Measurements from ENCODE around the gene KLRG1. TPM values are rescaled to one million over a fixed set of nuclear protein-coding genes. Genes with fewer than 3 reads are reported as not detected.

KLRG1 gene
- total and polyA plus RNA-seq, 9 of the 15 experiments (the other 6 are each of a cell fraction or from before 2014, with no cell fraction given) = 1.4 to 7.2 (median 2.1) TPM

GRCh38 chr12:9040484-9041186, 51.3 kb downstream of the KLRG1 start:
- intact Hi-C loops (cut with micrococcal nuclease) = loop anchor here (10.0 kb wide), 3 partner anchors 146 to 256 kb away; partner anchors contain the start of gene A2ML1
- 0% methylated on average over 5 of the region's 5 CpGs for WGBS (ENCODE audit: insufficient coverage, low coverage, missing lambda C conversion rate)
- H3K27ac ChIP-seq (ENCODE audit: extremely low read depth, low read depth, low read length) = no peak overlapping the region
- CTCF ChIA-PET (ENCODE audit: low intra/inter-chr PET ratio) = interaction anchor here (1.8 to 2.4 kb wide), 3 partner anchors 9 to 496 kb away, joined by 7 to 14 read pairs (median 9); no protein-coding TSS in a partner anchor
- no peak overlapping the region for H3K9ac ChIP-seq (ENCODE audit: insufficient read depth in 1 of 2, low read depth in 2 of 2, low read length in 2 of 2)
- in situ Hi-C loops (cut with MboI) = loop anchor here (5.0 kb wide), 1 partner anchor 358 kb away; no protein-coding TSS in a partner anchor
- H4K20me1 ChIP-seq (replicated peaks; ENCODE audit: control insufficient read depth, insufficient read depth, low read length) = no peaks in the 10 kb centered on the region
- H3K79me2 ChIP-seq (ENCODE audit: control insufficient read depth, insufficient read depth, low read length) = no peaks in the 10 kb centered on the region
- ATAC-seq (no peak), DNase-seq (ENCODE audit: extremely low read depth in 1 of 4, low spot score in 3 of 4) (no peak), FAIRE-seq (no peak)
- H3K9me1 ChIP-seq (ENCODE audit: control insufficient read depth, insufficient read depth, low read length) = no peaks in the 10 kb centered on the region
- BruUV-seq (replicated peaks) = no TSS peak
- POLR2A ChIA-PET = no interaction called here
- no peak overlapping the region for H3K4me3 ChIP-seq
- no peaks in the 10 kb centered on the region for H3K36me3 ChIP-seq (ENCODE audit: control insufficient read depth, insufficient read depth, low read length)
- H2AFZ ChIP-seq (ENCODE audit: low read depth, low read length) = no peak overlapping the region
- H3K9me3 ChIP-seq (replicated peaks; ENCODE audit: control insufficient read depth, insufficient read depth, low read depth, low read length) = no peaks in the 10 kb centered on the region
- no peak overlapping the region for H3K4me2 ChIP-seq (ENCODE audit: insufficient read depth, low read length)
- H3K4me1 ChIP-seq (replicated peaks in 1 of 2; ENCODE audit: control insufficient read depth in 2 of 2, insufficient read depth in 2 of 2, low read length in 2 of 2) = no peaks in the 10 kb centered on the region
- no peaks in the 10 kb centered on the region for H3K27me3 ChIP-seq (ENCODE audit: control insufficient read depth in 2 of 2, insufficient read depth in 2 of 2, low read length in 2 of 2)
- TF ChIP-seq ZNF449 (CRISPR knock-in tag; IDR thresholded peaks at IDR 0.05) (no peak), RFX7 (CRISPR knock-in tag; IDR thresholded peaks at IDR 0.05) (no peak), POLR3G (IDR thresholded peaks at IDR 0.05; ENCODE audit: extremely low read depth, insufficient read length, insufficient replicate concordance) (no peak), ARID4B (CRISPR knock-in tag; IDR thresholded peaks at IDR 0.05) (no peak), CTCF (IDR thresholded peaks at IDR 0.05 in 2 of 3, conservative IDR thresholded peaks at IDR 0.05 in 1 of 3; ENCODE audit: insufficient read depth in 2 of 3, low read depth in 1 of 3, low read length in 3 of 3) (no peak), ZNF707 (CRISPR knock-in tag; conservative IDR thresholded peaks at IDR 0.05) (no peak), NFE2 (IDR thresholded peaks at IDR 0.05; ENCODE audit: low read depth) (no peak), USF2 (CRISPR knock-in tag; IDR thresholded peaks at IDR 0.05) (no peak), NCOA2 (IDR thresholded peaks at IDR 0.05; ENCODE audit: partially characterized antibody in 2 of 2) (no peak), XRCC4 (IDR thresholded peaks at IDR 0.05; ENCODE audit: extremely low read depth, insufficient read depth, insufficient read length) (no peak)

Data from K562 (cell line).